ENCODE data around the gene PDE4D.
"Not testable (repeated sequence)": the region's sequence is repeated elsewhere in the genome, so short reads cannot be mapped to it uniquely, and the experiment has no call there.

The PDE4D gene

GRCh38 chr5:59327191-59327980, 566.1 kb downstream of the PDE4D start:
- DNase-seq (ENCODE audit: low spot score), result no peak

DNA sequence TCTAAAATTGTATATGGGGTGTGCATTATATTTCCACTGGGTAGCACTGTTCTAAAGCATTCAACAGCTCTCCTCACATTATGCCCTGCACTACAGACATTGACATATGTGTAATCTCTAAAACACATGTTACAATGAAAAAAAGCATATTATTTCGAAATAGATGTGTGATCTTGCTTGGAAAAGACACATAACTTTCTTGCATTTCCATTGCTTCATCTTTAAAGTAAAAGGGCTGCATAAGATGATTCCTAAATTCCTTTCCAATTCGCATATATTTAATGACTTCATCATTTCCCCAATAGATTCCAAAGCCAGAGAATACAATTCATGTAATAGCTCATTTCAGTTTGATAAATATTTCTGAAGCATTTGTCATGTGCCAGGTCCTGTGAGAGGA, 566.9 kb downstream of the PDE4D start:
- no peak for DNase-seq (ENCODE audit: low spot score)

- no peak for DNase-seq (ENCODE audit: low spot score)
These were observed 568.5 kb downstream of the PDE4D start for GRCh38 chr5:59325070-59325469.

GRCh38 chr5:59322894-59323293, 570.6 kb downstream of the PDE4D start:
- DNase-seq (ENCODE audit: low spot score), result no peak

GRCh38 chr5:59322058-59322457, 571.5 kb downstream of the PDE4D start:
- no peak for DNase-seq (ENCODE audit: low spot score)

- no peak for DNase-seq (ENCODE audit: low spot score)
These were observed 571.9 kb downstream of the PDE4D start for GRCh38 chr5:59321642-59322041.

- DNase-seq (ENCODE audit: low spot score), result no peak
These were observed 573.1 kb downstream of the PDE4D start for GRCh38 chr5:59320420-59320819.

DNA sequence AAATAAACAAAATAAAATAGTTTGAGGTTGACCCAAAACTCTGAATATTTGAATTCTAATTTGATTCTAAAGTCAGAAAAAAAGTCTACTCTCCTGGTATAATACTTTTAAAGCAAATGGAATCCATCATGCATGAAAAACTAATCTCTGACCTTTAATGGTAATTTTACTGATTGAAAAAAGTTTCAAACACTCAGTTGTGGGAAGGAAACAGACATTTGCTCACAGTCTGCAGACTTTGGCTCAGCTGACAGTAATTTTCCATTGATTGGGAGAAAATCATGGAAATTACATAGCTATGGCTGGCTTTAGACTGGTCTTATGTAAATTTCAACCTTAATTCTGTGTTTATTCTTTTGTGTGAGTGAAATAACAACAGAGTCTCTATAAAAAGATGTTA, 574.3 kb downstream of the PDE4D start:
- no peak for DNase-seq (ENCODE audit: low spot score)

- DNase-seq (ENCODE audit: low spot score), result no peak
These were observed 575.7 kb downstream of the PDE4D start for GRCh38 chr5:59317774-59318205.

- DNase-seq (ENCODE audit: low spot score), result no peak
These were observed 576.3 kb downstream of the PDE4D start for GRCh38 chr5:59317023-59317773.

DNA sequence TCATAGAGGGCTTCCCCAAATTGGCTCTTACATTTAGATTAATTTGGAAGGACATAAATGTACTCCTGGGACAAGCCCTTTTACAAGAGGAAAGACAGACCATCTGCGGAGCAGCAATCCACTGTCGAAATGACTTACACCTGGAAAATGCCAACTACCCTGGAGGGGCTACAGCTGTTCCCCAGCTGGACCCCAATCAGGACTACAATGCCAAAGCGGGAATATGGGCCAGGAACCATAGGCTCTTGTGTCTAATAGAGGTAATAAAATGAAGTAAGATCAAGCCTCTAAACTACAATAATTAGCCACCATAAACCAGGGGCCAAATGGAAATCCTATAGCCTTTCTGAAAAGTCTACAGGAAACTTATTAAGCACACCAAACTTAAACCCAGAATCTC, 581.3 kb downstream of the PDE4D start:
- DNase-seq (ENCODE audit: low spot score), result no peak

DNA sequence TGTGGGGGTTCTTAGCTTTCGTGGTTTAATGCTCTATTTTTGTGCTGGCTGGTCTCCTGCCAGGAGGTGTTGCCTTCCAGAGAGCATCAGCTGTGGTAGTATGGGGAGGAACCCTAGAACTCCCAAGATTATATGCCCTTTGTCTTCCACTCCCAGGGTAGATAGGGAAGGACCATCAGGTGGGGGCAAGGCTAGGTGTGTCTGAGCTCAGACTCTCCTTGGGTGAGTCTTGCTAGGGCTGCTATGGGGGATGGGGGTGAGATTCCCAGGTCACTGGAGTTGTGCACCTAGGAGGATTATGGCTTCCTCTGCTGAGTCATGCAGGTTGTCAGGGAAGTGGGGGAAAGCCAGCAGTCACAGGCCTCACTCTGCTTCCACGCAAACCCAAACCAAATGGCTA, 584.8 kb downstream of the PDE4D start:
- DNase-seq (ENCODE audit: low spot score), result not testable (repeated sequence)

GRCh38 chr5:59303289-59303716, 590.2 kb downstream of the PDE4D start:
- not testable (repeated sequence) for DNase-seq (ENCODE audit: low spot score)

GRCh38 chr5:59302509-59302908, 591.0 kb downstream of the PDE4D start:
- not testable (repeated sequence) for DNase-seq (ENCODE audit: low spot score)

DNA sequence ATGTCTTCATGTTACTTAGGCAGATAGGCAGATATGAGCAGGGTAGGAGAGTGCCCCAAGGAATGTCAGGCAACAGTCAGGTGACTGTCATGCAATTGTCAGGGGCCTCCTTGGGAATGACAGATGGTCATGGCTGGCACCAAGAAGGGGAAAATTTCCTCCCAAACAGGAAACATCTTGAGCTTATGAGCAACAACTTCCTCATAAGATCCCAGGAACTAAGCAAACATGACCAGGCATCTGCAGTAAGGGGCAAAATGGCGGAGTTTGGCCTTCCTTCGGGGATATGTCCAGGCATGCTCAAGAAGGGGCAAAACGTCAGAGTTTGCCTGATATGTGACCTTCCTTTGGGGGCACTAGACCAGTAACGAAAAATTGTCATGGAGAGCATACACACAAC, 591.8 kb downstream of the PDE4D start:
- no peak for DNase-seq (ENCODE audit: low spot score)

DNA sequence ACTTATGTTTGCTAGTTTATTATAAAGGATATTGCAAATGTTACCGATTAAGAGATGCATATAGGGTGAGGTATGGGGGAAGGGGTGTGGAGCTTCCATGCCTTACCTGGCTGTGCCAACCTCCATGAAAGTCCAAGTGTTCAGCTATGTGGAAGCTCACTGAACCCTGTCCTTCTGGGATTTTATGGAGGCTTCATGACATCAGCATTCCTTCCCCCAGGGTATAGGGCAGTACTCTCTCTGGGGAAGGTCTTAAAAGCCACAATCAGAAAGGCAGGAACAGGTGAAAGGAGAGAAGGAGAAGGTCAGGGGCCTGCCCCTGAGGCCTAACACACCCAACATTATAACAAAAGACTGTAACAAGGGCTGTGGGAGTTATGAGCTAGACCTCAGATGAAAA, 592.6 kb downstream of the PDE4D start:
- no peak for DNase-seq (ENCODE audit: low spot score)

DNA sequence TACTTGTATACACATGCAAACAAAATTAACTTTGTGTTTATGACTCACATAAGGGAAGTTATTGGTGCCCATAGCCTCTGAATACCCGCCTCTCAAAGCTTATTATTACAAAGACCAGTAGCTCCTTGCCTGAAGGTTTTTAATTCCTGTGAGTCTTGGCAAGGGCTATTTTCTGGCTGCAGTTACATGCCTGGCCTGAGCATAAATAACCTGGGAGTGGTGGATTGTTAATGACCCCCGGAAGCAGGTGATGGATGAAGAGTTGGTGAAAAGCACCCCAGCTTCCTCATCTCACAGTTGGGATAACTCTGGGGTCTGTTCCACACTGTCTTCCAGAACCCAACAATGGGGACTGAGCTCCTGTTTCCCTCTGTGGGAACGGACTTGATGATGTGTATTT, 594.5 kb downstream of the PDE4D start:
- DNase-seq (ENCODE audit: low spot score), result no peak

GRCh38 chr5:59296317-59297264, 596.9 kb downstream of the PDE4D start:
- DNase-seq (ENCODE audit: low spot score), result no peak

DNA sequence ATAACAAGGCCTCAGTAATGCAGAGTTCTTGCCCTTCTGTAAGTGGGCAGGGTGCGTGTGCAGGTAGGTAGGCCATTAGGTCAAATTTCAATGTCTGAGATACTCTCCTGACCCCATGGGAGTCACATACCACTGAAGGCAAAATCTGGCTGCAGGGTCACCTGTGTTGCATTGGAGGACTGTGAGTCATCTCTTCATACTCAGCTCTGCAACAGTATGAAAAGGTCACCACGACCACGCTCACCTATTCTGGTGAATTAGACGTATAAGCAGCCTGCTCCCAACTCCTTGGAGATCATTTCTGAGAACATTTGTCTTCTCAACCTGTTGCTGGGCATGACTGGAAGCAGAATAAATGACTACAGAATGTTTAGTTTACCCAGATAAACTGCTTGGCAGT, 599.8 kb downstream of the PDE4D start:
- no peak for DNase-seq (ENCODE audit: low spot score)

DNA sequence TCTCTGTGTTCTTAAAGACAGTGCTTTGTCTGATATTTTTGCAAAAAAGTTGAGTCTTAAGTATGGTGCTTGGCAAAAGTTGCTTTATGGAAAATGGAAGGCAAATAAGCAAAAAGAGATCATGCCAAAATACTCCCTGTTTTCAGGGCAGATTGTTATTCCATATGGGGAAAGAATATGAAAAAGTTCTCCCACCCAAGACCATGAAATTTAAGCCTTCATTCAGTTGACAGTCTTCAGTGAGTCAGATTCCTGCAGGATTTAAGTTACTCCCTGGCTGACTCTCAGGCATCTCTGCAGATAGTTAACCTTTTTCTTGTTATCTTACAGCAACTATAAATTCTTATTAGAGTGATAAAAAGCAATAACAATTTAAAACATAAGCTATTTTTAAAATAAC, 601.6 kb downstream of the PDE4D start:
- DNase-seq (ENCODE audit: low spot score), result no peak

DNA sequence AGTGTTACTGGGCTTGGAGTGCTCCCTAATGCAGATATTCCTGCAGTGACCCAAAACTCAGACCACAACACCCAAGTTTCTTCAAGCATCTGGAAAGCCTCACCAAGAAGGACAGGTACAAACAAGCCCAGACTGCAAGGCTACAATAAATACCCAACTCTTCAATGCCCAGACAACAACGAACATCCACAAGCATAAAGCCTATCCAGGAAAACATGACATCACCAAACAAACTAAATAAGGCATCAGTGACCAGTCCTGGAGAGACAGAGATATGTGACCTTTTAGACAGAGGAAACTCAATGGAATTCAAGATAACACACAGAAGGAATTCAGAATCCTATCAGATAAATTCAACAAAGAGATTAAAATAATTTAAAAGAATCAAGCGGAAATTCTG, 605.6 kb downstream of the PDE4D start:
- DNase-seq (ENCODE audit: low spot score), result no peak

DNA sequence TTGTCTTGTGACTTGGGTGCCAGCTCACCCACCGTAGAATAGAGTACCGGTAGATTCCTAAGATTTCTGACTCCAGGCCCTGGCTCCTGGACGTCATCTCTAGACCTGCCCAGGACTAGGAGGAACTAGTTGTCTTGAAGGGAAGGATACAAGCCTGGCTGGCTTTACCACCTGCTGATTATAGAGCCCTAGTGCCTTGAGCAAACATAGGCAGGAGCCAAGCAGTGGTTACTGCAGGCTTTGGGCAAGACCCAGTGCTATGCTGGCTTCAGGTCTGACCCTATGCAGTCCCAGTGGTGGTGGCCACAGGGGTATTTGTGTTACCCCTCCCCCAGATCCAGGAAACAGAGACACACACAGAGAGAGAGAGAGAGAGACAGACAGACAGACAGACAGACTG, 606.2 kb downstream of the PDE4D start:
- DNase-seq (ENCODE audit: low spot score), result no peak
